ENCODE results near the gene DLGAP1.
"Not testable (repeated sequence)": the region's sequence is repeated elsewhere in the genome, so short reads cannot be mapped to it uniquely, and the experiment has no call there.

The DLGAP1 gene

DNA sequence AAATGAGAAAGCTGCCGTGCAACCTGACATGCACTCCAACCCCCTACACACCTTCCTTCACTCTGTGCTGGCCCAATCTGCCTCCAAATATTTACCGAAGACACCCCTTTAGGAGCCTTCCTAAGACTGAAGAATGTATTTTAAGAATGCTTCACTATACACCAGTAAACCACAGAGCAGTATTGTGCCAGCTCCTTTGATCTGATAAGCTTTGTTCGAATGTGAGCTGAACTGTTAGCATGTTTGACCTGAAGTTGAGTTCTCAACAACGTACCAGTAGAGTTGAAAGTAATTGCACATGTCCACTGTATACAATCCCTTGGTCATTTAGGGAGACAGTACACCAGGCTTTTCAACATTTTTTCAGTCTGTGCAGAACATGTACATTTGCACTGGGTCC, 745.9 kb downstream of the DLGAP1 start:
- no peak for DNase-seq

GRCh38 chr18:3706279-3707097, 748.6 kb downstream of the DLGAP1 start:
- no peak for DNase-seq

DNA sequence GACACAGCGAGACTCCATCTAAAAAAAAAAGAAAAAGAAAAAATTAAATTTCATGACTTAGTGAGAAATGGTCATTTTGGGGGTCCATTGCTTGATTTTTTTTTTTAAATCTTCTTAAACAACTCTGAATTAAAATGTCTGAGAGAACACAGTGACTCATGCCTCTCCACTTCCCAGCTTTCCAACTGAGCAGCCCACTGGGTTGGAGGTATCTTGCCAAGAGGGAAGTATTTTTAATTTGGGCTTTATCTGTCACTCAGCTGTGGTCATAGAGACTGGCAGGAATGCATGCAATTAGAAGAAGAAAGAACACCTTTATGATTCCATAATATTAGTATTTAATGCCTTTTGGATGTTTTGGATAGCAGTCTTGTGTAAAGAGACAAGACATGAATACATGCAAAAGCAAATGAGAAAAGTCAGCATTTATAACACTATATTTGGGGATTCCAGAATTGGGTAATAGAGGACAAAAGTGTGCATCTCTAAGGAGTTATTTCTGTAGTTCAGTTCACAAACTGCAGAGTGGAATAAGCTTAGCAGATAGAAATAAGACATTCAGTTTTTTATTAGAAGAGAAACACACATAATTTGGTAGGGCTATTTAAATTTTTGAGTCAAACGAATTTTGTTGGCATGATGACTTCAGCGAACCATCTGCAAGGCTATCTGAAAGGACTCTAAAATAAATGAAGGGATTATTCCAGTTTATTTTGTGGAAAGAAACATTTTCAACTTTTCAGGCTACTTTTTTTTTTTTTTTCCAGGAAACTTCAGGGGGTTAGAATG, 750.4 kb downstream of the DLGAP1 start:
- no peak for DNase-seq

DNA sequence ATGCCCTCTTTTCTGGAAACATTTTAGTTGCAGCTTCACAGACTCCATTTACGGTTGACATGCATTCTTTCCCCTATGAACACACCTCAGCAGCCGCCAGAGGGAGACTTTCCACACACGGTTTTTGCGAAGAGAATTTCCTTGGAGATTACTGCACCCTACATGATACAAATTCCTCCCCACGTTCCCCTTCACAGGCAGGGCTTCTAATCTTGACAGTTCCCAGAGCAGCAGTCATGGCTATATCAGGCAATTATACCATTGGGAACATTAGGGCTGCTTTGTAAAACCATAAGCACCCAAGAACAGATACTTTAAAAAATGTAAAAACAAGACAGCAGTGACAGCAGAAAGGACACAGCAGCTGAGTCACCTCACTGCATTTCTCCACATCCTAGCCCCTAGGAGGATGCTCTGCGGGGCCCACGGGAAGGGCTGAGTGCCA, 751.4 kb downstream of the DLGAP1 start:
- peak; percentile 8 for DNase-seq

DNA sequence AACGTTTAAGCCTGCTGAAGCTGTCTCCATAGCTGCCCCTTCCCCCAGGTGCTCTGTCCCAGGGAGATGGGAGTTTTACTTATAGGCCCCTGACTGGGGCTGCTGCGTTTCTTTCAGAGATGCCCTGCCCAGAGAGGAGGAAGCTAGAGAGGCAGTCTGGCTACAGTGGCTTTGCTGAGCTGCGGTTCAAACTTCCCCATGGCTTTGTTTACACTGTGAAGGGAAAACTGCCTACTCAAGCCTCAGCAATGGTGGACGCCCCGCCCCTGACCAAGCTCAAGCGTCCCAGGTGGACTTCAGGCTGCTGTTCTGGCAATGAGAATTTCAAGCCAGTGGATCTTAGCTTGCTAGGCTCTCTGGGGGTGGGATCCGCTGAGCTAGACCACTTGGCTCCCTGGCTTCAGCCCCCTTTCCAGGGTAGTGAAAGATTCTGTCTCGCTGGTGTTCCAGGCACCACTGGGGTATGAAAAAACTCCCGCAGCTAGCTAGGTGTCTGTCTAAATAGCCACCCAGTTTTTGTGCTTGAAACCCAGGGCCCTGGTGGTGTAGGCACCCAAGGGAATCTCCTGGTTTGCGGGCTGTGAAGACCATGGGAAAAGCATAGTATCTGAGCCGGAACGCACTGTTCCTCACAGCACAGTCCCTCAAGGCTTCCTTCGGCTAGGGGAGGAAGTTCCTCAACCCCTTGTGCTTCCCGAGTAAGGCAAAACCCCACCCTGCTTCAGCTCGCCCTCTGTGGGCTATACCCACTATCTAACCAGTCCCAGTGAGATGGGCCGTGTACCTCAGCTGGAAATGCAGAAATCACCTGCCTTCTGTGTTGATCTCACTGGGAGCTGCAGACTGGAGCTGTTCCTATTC, 755.2 kb downstream of the DLGAP1 start:
- not testable (repeated sequence) for DNase-seq

DNA sequence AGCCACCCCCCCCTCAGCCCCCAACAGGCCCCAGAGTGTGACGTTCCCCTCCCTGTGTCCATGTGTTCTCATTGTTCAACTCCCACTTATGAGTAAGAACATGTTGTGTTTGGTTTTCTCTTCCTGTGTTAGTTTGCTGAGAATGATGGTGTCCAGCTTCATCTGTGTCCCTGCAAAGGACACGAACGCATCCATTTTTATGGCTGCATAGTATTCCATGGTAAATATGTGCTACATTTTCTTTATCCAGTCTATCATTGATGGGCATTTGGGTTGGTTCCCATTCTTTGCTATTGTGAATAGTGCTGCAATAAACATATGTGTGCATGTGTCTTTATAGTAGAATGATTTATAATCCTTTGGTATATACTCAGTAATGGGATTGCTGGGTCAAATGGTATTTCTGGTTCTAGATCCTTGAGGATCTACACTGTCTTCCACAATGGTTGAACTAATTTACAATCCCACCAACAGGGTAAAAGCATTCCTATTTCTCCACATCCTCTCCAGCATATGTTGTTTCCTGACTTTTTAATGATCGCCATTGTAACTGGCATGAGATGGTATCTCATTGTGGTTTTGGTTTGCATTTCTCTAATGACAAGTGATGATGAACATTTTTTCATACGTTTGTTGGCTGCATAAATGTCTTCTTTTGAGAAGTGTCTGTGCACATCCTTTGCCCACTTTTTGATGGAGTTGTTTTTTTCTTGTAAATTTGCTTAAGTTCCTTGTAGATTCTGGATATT, 760.9 kb downstream of the DLGAP1 start:
- DNase-seq: not testable (repeated sequence)

DNA sequence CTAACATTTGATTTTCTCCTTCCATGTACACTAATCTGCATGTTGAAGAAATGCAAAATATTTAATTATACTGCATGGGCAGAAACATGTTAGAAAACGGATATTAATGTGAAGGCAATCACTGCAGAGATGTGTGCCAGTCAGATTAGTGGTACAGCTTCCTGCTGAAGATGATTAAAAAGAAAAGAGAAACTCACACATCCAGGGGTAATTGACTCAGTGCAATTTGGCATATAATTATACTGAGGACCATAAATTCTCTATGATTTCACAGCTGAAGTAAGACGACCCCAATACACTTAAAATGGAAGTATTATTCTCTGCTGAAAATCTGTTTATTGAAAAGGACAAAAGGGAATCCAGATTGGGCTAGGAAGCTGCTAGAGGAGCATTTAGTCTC, 761.7 kb downstream of the DLGAP1 start:
- peak; percentile 37 for DNase-seq

DNA sequence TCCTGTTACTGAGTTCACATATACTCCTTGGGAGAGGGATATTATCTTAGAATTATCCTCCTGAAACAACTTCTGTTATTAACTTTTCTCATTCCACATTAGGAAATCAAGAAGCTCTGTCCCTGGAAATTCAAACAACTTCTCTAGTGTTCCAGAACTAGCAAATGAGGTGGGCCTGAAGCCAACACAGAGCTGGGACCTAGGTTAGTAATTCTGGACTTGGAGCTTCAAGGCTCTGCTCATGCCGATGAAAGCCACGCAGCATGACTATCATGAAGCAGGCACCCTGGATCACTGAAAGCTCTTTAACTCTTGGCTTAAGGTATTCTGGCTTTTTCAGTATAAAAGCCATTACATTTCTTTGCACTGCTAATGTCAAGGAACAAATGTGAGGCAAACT, 762.4 kb downstream of the DLGAP1 start:
- DNase-seq: no peak

DNA sequence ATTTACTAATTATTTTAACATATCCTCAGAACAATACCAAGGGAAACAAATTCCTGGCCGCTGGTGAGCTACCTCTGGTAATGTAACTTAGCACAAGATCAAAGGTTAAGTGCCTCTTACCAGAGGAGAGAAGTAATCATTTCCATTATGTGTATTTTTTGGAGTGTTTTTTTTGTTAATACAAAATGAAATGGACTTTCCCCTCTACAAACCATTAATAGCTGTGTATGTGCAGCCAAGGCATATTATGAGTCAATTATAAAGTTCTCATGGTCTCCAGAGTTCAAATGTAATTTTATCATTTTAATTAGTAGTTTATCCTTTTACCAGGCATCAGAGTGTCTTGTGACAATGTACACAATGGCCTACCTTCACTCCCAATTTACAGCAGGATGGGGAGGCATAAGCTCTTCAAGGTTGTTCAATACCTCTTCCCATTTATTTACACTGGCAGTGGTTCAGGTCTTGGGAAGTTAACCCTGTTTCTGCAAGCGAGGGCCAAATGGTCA, 762.9 kb downstream of the DLGAP1 start:
- DNase-seq: no peak

DNA sequence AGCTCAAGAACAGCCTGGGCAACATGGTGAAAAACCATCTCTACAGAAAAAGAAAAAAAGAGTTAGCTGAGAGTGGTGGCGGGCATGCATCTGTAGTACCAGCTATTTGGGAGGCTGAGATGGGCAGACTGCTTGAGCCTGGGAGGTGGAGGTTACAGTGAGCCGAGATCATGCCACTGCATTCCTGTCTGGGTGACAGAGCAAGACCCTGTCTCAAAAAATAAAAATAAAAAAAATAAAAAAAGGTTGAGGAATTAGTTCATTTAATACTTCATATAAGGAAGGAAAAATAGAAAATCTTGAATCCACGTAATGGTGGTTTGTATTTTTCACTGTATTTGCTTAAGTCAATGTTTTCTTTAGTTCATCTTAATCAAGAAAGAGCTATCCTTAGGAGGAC, 763.4 kb downstream of the DLGAP1 start:
- DNase-seq: no peak

GRCh38 chr18:3690764-3691066, 764.4 kb downstream of the DLGAP1 start:
- no peak for DNase-seq

DNA sequence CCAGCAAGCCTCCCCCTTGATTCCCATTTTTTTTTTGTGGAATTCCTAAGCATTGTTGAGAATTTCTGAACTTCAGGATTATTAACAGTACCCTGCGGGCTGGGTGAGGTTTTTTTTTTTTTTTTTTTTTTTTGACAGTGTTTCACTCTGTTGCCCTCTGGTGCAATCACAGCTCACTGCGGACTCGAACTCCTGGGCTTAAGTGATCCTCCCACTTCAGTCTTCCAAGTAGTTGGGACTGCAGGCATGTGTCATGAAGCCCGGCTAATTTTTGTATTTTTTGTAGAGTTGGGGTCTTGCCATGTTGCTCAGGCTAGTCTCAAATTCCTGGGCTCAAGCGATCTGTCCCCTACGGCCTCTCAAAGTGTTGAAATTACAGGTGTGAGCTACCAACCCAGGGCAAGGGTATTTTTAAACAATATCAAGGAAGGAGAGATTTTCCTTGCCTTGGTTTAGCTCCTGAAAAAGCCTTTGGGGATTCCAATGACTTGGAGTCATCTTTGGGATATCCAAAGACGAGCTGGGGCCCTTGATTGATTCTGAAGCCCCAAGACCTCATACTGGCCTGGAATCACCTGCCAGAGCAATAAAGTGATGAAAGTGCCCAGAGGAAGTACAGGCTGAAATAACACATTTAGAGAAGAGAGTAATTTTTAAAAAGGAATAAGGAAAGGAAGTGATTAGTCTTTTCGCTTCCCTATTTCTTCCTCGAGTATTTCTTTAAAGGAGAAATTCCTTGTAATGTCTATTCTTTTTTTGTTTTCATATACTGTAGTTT, 764.9 kb downstream of the DLGAP1 start:
- no peak for DNase-seq

GRCh38 chr18:3689091-3689490, 766.0 kb downstream of the DLGAP1 start:
- DNase-seq: no peak

GRCh38 chr18:3688690-3689089, 766.4 kb downstream of the DLGAP1 start:
- DNase-seq: no peak

- DNase-seq: no peak
Observed at GRCh38 chr18:3683483-3683882, 771.6 kb downstream of the DLGAP1 start.

GRCh38 chr18:3682061-3682460, 773.0 kb downstream of the DLGAP1 start:
- no peak for DNase-seq

DNA sequence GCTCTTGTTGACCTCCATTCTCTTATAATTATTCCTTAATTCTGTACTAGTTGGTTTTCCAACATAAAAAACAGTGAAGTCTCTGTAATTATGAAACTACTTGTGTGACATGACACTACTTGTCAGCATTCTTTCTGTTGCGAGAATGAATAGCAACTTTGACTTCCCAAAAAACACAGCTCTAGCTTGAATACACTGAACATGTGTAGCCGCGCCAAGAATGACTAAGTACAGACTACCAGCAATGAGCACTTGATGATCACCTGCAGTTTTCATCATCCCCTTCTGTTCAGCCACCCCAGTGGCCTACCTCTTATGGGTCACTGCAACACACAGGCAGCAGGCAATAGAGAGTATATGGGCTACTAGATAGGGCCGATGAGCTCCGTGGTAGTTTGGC, 775.9 kb downstream of the DLGAP1 start:
- no peak for DNase-seq

DNA sequence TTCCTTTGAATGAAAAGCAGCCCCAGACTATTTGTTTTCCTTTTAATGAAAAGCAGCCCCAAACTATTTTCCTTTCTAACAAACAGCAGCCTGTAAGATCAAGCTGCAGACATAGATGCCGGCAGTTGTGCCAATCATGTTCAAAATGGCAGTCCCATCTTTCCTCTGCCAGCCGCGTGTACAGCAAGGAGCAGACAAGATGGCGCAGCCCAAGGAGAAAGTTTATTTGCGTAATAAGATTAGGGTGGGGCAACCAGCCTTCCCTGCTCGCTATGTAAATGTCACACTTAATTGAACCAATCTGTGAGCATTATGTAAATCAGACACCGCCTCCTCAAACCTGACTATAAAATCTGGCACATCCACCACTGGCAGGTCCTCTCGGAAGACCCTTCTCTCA, 779.1 kb downstream of the DLGAP1 start:
- DNase-seq: no peak

DNA sequence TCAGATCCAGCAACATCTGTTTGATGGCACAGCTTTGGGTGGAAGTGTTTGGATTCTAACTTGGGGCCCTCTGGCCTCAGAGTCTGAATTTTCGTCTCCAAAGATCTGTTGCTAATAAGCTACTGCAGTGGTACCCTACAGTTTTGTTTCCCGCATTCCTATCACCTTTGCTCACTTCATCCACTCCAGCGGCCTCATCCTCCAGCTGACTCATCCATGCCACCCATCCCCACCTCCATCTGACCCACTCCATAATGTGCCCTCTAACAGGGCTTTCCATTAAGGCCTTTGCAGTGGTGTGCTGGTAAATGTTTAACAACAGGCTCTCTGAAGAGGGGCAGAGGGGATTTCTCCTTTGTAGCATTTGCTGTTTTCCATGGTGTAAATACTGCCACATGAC, 779.7 kb downstream of the DLGAP1 start:
- no peak for DNase-seq

DNA sequence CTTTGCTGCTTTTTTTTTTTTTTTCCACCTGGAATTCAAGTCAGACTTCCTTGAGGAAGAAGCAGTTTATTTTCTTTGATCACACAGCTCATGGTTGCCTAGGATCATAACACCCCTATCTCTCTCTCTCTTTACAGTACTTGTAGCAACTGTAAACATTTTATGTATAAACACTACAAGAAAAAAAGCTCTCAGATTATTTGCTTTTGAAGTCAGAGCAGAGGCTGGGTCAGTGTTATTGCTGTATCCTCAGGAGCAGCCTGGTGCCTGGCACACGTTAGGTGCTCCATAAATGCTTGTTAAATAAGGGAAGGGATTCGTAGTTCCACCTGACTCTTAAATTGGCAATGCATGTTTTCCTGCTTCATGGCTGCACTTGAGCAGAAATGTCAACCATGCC, 783.9 kb downstream of the DLGAP1 start:
- DNase-seq: no peak

DNA sequence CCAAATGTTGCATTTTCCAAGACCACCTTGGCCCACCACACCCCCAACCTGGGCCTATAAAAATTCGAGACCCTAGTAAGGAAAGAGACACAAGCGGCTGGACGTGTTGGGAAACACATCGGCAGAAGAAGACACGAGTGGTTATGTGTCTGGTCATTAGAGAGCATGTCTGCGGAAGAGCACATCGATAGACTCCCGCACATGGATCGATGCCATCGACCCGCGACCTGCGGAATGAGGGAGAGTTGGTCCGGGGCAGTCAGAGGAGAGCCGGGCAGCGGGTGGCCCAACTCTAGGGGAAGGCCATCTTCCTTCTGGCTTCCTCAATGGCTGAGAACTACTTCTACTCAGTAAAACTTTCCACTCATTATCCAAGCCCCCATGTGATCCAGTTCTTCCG, 785.7 kb downstream of the DLGAP1 start:
- DNase-seq: no peak

Measured in activated CD4-positive, alpha-beta T cell treated with anti-CD3 and anti-CD28 coated beads, Interleukin-2, amount 50 U/mL, for 16 hours (primary cell).